ENCODE data around the gene COL17A1. TPM values are rescaled to one million over a fixed set of nuclear protein-coding genes. Genes with fewer than 3 reads are reported as not detected.

The COL17A1 gene
- total RNA-seq, 1 experiment from 2014 or later: 0.73 TPM

DNA sequence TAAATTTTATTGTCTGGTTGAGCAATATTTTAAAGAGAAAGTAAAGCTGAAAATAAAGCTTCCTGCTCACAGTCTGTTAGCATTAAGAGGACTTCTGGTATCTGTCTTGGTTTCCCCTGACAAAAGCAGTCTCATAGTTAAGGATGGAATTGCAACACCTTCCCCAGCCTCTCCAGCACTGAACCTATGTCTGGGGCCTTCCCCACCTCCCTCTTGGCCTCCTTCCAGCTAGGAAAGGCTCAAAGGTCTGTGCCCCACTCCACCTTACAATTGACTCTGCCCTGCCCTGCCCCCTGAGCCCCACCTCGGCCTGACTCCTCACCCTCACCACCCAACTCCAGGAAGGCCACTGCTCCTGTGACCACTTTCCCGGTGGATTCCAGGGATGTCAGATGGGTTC is 33.2 kb downstream of the COL17A1 start:
- no peak overlapping the region for H3K4me3 Mint-ChIP-seq (ENCODE audit: low read depth, unreplicated experiment)

DNA sequence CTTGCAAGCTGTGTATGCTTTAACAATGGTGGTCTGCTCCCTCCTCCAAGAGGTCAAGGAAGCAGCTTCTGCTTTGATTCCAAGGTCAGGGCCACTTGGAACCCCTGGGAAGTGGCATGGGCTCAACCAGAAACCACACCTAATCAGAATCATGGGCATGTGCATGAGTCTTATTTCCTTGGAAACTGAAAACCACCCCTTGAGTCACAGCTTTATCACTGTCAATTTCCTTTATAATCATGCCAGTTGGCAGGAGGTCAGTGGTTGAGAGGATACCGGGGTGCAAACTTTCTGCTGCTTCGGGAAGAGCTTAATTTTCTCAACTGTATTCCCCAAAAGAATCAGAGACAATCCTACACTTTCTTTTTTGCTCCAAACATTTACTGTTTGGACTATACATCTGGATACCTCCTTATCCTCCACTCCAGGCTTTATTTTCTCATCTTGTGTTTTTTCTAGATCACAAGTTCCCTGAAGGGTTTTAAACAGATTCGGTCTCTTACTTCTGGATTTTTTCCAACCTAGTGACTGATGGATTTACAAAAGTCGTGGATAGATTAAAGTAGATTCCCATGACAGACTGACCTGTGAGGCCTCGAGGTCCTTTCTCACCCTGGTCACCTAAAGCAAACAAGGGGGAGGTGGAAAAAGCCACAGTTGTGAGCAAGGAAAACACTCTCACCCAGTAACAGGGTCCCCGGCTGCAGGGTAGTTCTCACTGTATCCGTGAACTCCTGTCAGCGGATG is 36.0 kb downstream of the COL17A1 start:
- H3K4me3 Mint-ChIP-seq (ENCODE audit: low read depth, unreplicated experiment): no peak overlapping the region

More for the DNA sequence above, 33.2 kb downstream of the COL17A1 start:
- no peaks in the 10 kb centered on the region for H3K36me3 Mint-ChIP-seq (ENCODE audit: insufficient read depth, unreplicated experiment)
- CTCF ChIA-PET: no interaction called here
- DNase-seq: no peak
- peak overlapping the region; percentile 1 for H3K27ac Mint-ChIP-seq (ENCODE audit: unreplicated experiment)
- H3K4me1 Mint-ChIP-seq (ENCODE audit: low read depth, unreplicated experiment): peaks cover 16% of the 10 kb centered on the region
- H3K27me3 Mint-ChIP-seq (ENCODE audit: unreplicated experiment): no peaks in the 10 kb centered on the region
- intact Hi-C loops (cut with micrococcal nuclease; ENCODE audit: unreplicated experiment): no loop called here
- H3K9me3 Mint-ChIP-seq (ENCODE audit: low read depth, unreplicated experiment): no peaks in the 10 kb centered on the region
- BruUV-seq (replicated peaks): no TSS peak
- TF ChIP-seq, protein P1, sequence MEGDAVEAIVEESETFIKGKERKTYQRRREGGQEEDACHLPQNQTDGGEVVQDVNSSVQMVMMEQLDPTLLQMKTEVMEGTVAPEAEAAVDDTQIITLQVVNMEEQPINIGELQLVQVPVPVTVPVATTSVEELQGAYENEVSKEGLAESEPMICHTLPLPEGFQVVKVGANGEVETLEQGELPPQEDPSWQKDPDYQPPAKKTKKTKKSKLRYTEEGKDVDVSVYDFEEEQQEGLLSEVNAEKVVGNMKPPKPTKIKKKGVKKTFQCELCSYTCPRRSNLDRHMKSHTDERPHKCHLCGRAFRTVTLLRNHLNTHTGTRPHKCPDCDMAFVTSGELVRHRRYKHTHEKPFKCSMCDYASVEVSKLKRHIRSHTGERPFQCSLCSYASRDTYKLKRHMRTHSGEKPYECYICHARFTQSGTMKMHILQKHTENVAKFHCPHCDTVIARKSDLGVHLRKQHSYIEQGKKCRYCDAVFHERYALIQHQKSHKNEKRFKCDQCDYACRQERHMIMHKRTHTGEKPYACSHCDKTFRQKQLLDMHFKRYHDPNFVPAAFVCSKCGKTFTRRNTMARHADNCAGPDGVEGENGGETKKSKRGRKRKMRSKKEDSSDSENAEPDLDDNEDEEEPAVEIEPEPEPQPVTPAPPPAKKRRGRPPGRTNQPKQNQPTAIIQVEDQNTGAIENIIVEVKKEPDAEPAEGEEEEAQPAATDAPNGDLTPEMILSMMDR (IDR thresholded peaks at IDR 0.05; ENCODE audit: unreplicated experiment): no peak

DNA sequence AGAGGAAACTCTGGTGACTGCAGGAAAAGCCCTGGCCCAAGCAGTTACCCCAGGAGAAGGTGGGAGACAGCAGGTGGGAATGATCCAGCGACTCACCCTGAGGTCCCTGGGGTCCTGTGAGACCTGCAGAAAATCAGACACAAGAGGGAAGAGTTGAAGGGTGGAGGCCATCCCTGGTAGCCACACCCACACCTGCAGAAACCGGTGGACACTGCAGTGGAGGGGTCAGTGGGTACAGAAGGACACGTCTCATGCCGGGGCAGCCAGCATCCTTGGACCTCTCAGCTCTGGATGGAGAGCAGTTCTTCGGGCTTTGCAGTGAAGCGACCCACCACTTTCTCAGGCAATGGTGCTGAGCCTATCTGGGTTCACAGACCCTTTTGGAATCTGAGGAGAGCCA is 39.0 kb downstream of the COL17A1 start:
- TF ChIP-seq, protein P1 (IDR thresholded peaks at IDR 0.05; ENCODE audit: unreplicated experiment): no peak
- Mint-ChIP-seq H3K27me3 (ENCODE audit: unreplicated experiment) (no peaks in the 10 kb centered on the region), H3K4me1 (ENCODE audit: low read depth, unreplicated experiment) (no peaks in the 10 kb centered on the region), H3K9me3 (ENCODE audit: low read depth, unreplicated experiment) (no peaks in the 10 kb centered on the region), H3K27ac (ENCODE audit: unreplicated experiment) (no peak overlapping the region), H3K4me3 (ENCODE audit: low read depth, unreplicated experiment) (no peak overlapping the region), H3K36me3 (ENCODE audit: insufficient read depth, unreplicated experiment) (no peaks in the 10 kb centered on the region)
- BruUV-seq (replicated peaks): no TSS peak
- intact Hi-C loops (cut with micrococcal nuclease; ENCODE audit: unreplicated experiment): no loop called here
- DNase-seq: no peak
- CTCF ChIA-PET: no interaction called here

More for the DNA sequence above, 36.0 kb downstream of the COL17A1 start:
- Mint-ChIP-seq H3K4me1 (ENCODE audit: low read depth, unreplicated experiment) (peaks cover 16% of the 10 kb centered on the region), H3K27me3 (ENCODE audit: unreplicated experiment) (no peaks in the 10 kb centered on the region), H3K9me3 (ENCODE audit: low read depth, unreplicated experiment) (no peaks in the 10 kb centered on the region), H3K36me3 (ENCODE audit: insufficient read depth, unreplicated experiment) (no peaks in the 10 kb centered on the region), H3K27ac (ENCODE audit: unreplicated experiment) (no peak overlapping the region)
- peak; percentile 6 for DNase-seq
- CTCF ChIA-PET: interaction anchor here (1.0 kb wide), 1 partner anchor 74 kb away, joined by 3 read pairs; no protein-coding TSS in a partner anchor
- no TSS peak for BruUV-seq (replicated peaks)
- intact Hi-C loops (cut with micrococcal nuclease; ENCODE audit: unreplicated experiment): loop anchor here (1.0 kb wide), 1 partner anchor 74 kb away; no protein-coding TSS in a partner anchor
- TF ChIP-seq, protein P1 (IDR thresholded peaks at IDR 0.05; ENCODE audit: unreplicated experiment): no peak

DNA sequence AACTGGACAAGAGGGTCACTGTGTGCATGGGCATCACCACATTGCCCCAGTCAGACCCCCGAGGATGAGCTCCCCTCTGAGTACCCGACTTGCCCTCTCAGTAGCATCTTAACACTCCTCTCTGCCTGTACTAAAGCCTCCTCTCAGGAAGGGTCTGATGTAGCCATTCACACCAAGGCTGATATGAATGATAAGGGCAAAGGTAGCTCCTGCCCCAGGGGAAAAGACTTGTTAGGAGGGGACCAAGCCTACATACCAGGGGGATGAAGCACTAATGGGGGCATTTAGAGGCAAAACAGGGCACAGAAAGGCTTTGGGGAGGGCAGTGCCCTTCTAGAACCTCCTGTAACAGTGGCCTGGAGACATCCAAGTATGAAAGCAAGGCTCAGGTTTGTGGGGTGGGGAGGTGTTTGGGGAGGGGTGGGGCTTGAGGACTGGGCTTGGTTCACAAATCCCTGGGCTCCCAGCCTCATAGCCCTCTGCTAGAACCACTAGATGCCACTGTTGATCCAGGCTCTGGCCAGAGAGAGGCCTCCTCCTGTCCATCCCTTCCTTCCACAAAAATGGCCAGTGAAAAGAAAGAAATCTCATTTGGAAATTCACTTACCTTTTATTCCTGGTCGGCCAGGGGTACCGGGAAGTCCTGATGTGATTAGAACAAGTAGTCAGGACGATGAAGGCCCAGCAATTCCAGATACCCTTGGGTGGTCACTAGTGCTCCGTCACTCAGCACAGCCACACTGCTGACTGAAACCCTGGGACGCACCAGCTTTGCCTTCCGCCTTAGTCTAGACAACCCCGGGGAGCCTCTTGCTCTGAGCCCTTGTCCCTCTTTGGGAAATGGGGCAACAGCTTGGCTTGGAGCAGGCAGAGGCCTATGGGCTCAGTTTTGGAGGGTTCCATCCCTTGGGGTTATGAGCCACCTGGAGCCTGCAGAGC is 40.3 kb downstream of the COL17A1 start:
- Mint-ChIP-seq H3K4me1 (ENCODE audit: low read depth, unreplicated experiment) (no peaks in the 10 kb centered on the region), H3K27me3 (ENCODE audit: unreplicated experiment) (no peaks in the 10 kb centered on the region), H3K9me3 (ENCODE audit: low read depth, unreplicated experiment) (no peaks in the 10 kb centered on the region), H3K36me3 (ENCODE audit: insufficient read depth, unreplicated experiment) (no peaks in the 10 kb centered on the region), H3K4me3 (ENCODE audit: low read depth, unreplicated experiment) (no peak overlapping the region), H3K27ac (ENCODE audit: unreplicated experiment) (no peak overlapping the region)
- TF ChIP-seq, protein P1 (IDR thresholded peaks at IDR 0.05; ENCODE audit: unreplicated experiment): no peak
- intact Hi-C loops (cut with micrococcal nuclease; ENCODE audit: unreplicated experiment): loop anchor here (1.0 to 2.0 kb wide), 2 partner anchors 77 to 164 kb away; partner anchors contain the start of gene SFR1
- BruUV-seq (replicated peaks): no TSS peak
- CTCF ChIA-PET: interaction anchor here (0.7 to 1.1 kb wide), 2 partner anchors 77 to 78 kb away, joined by 3 read pairs; partner anchors contain the start of gene SFR1
- peak; percentile 71 for DNase-seq

All from Calu3 (cell line).